NB4 (cell line): ENCODE data around the gene GRPEL1.

Experiments used
- DNase-seq: peaks from one replicate; pipeline ENCODE4 v3.0.0; 2010; ENCODE audit warnings: low read depth
- H3K4me3 ChIP-seq: one replicate; pipeline ENCODE4 v1.5.1; 2011; ENCODE audit warnings: mild to moderate bottlenecking, low read depth, low read length, moderate library complexity
- CTCF ChIP-seq: IDR thresholded peaks from one replicate; pipeline ENCODE4 v1.5.1; 2012; ENCODE audit warnings: low read depth, low read length
- MAX ChIP-seq: IDR thresholded peaks from 2 replicates; pipeline ENCODE4 v1.6.1; 2011; ENCODE audit warnings: low read depth, low read length
- MYC ChIP-seq: IDR thresholded peaks from 2 replicates; pipeline ENCODE4 v1.6.1; 2011; ENCODE audit warnings: low read depth, low read length
- POLR2A ChIP-seq: IDR thresholded peaks from 2 replicates; pipeline ENCODE4 v1.6.1; 2011; ENCODE audit warnings: mild to moderate bottlenecking; ENCODE audit not compliant: insufficient read length; ENCODE audit errors: extremely low read depth

The GRPEL1 gene

GRCh38 chr4:7096236-7096635 is 28.4 kb upstream of the GRPEL1 start:
- H3K4me3 ChIP-seq, result no peak overlapping the region
- TF ChIP-seq POLR2A, result no peak
- TF ChIP-seq MAX, result no peak
- no peak for TF ChIP-seq CTCF
- no peak for TF ChIP-seq MYC
- DNase-seq, result no peak

GRCh38 chr4:7095611-7096155 is 27.8 kb upstream of the GRPEL1 start:
- TF ChIP-seq MYC, result no peak
- TF ChIP-seq POLR2A, result no peak
- no peak for TF ChIP-seq MAX
- no peak for TF ChIP-seq CTCF
- DNase-seq, result no peak
- H3K4me3 ChIP-seq, result no peak overlapping the region

- no peak overlapping the region for H3K4me3 ChIP-seq
- TF ChIP-seq POLR2A, result no peak
- TF ChIP-seq CTCF, result no peak
- no peak for TF ChIP-seq MYC
- TF ChIP-seq MAX, result no peak
- DNase-seq, result no peak
These were observed 27.1 kb upstream of the GRPEL1 start for GRCh38 chr4:7094916-7095315.

GRCh38 chr4:7092026-7092425 is 24.2 kb upstream of the GRPEL1 start:
- no peak for TF ChIP-seq CTCF
- H3K4me3 ChIP-seq, result no peak overlapping the region
- no peak for DNase-seq

GRCh38 chr4:7089213-7089986 is 21.5 kb upstream of the GRPEL1 start:
- DNase-seq, result no peak
- TF ChIP-seq MAX (no peak), MYC (no peak), CTCF (no peak), POLR2A (no peak)

More at GRCh38 chr4:7089213-7089986, 21.5 kb upstream of the GRPEL1 start:
- no peak overlapping the region for H3K4me3 ChIP-seq
